GM12878 (cell line): ENCODE measurements around the gene CYP3A4. TPM values are rescaled to one million over a fixed set of nuclear protein-coding genes. Genes with fewer than 3 reads are reported as not detected.

Source experiments
- ATAC-seq: fragments of 200-7000 bp; cut with Tn5 transposase; 3 replicates; pipeline ENCODE4 v1.9.1; 2020; ENCODE audit warnings: mild to moderate bottlenecking, moderate library complexity
- Bru-seq: library from RNA; stranded (reverse); fragments of 400-500 nt; gene quantifications from one replicate; lab custom pipeline; 2021; lab: Mats Ljungman, UMichigan
- BruChase-seq, 2 experiments: library from RNA; stranded (reverse); fragments of 400-500 nt; gene quantifications; one replicate each; lab custom pipeline; 2021; lab: Mats Ljungman, UMichigan
- BruUV-seq: library from RNA; stranded (reverse); fragments of 400-500 nt; replicated peaks from 2 replicates; lab custom pipeline; 2021; lab: Mats Ljungman, UMichigan
- CTCF ChIA-PET: fragments of 300-600 bp; sonication (Branson Sonifier 250); formaldehyde crosslinking; extraction: SDS; loops from one replicate; lab custom pipeline; 2021; ENCODE audit warnings: inconsistent platforms; lab: Yijun Ruan, JAX
- POLR2A ChIA-PET: fragments of 350-600 bp; formaldehyde crosslinking; extraction: SDS; loops from one replicate; lab custom pipeline; 2021; ENCODE audit warnings: inconsistent platforms; lab: Charles Lee
- RAD21 ChIA-PET: fragments of 300-600 bp; sonication (Branson Sonifier 250); formaldehyde crosslinking; loops from one replicate; lab custom pipeline; 2023; ENCODE audit warnings: antibody characterized with exemption; ENCODE audit not compliant: unreplicated experiment; lab: Charles Lee
- SMC1A ChIA-PET: fragments of 300-600 bp; sonication (Branson Sonifier 250); formaldehyde crosslinking; loops from one replicate; lab custom pipeline; 2023; ENCODE audit not compliant: unreplicated experiment, uncharacterized antibody; lab: Charles Lee
- DNase-seq: peaks from one replicate; pipeline ENCODE4 v3.0.0-alpha.2; 2011; ENCODE audit warnings: low read depth, low spot score
- FAIRE-seq: peaks from 3 replicates; lab custom pipeline; 2011; peaks lifted over from hg19 to GRCh38; lab: Jason Lieb, UNC
- H2AFZ ChIP-seq: 2 replicates; pipeline ENCODE4 v1.6.0; 2011; ENCODE audit warnings: low read depth, low read length, control low read depth; ENCODE audit not compliant: control insufficient read depth
- H3K27ac ChIP-seq: 2 replicates; pipeline ENCODE4 v1.5.1; 2011; ENCODE audit warnings: control low read depth; ENCODE audit not compliant: control insufficient read depth, insufficient read depth
- H3K27me3 ChIP-seq, 2 experiments: replicated peaks in 1 of 2; 2 replicates each; pipeline versions ENCODE4 v1.6.0 to v1.6.1; 2011; ENCODE audit warnings: low read length in 1 of 2; ENCODE audit not compliant: control insufficient read depth in 2 of 2, insufficient read depth in 2 of 2
- H3K36me3 ChIP-seq, 2 experiments: 2 replicates each; pipeline ENCODE4 v1.5.1; 2011; ENCODE audit warnings: low read length in 1 of 2; ENCODE audit not compliant: control insufficient read depth in 2 of 2, insufficient read depth in 2 of 2
- H3K4me1 ChIP-seq: 2 replicates; pipeline ENCODE4 v1.6.1; 2011; ENCODE audit warnings: mild to moderate bottlenecking, low read length, moderate library complexity, mixed read lengths; ENCODE audit not compliant: control insufficient read depth, insufficient read depth
- H3K4me2 ChIP-seq: 2 replicates; pipeline ENCODE4 v1.6.0; 2011; ENCODE audit warnings: control low read depth; ENCODE audit not compliant: control insufficient read depth, insufficient read depth
- H3K4me3 ChIP-seq: fragments of 200-600 bp; sonication (generic); 2 replicates; pipeline ENCODE4 v1.5.1; 2016
- H3K79me2 ChIP-seq: 2 replicates; pipeline ENCODE4 v1.6.0; 2011; ENCODE audit warnings: low read length; ENCODE audit not compliant: control insufficient read depth, insufficient read depth
- H3K9ac ChIP-seq: 2 replicates; pipeline ENCODE4 v1.8.0; 2011; ENCODE audit warnings: low read length, control low read depth, mixed read lengths; ENCODE audit not compliant: control insufficient read depth, insufficient read depth
- H3K9me3 ChIP-seq: replicated peaks from 3 replicates; pipeline ENCODE4 v1.5.1; 2011; ENCODE audit warnings: mild to moderate bottlenecking, low read length; ENCODE audit not compliant: control insufficient read depth, insufficient read depth
- H4K20me1 ChIP-seq: 2 replicates; pipeline ENCODE4 v1.6.0; 2011; ENCODE audit not compliant: control insufficient read depth, insufficient read depth
- BACH1 ChIP-seq: fragments of 450-650 bp; IDR thresholded peaks from 2 replicates; pipeline ENCODE4 v1.6.1; 2017; ENCODE audit warnings: mild to moderate bottlenecking, borderline replicate concordance
- EZH2 ChIP-seq: IDR thresholded peaks from 2 replicates; pipeline ENCODE4 v1.6.1; 2012; ENCODE audit warnings: low read depth, mild to moderate bottlenecking, control low read depth, inconsistent platforms, low read length, borderline replicate concordance; ENCODE audit not compliant: control insufficient read depth
- GABPA ChIP-seq: IDR thresholded peaks from 2 replicates; pipeline ENCODE4 v1.6.1; 2014; ENCODE audit warnings: antibody characterized with exemption, low read depth, mild to moderate bottlenecking, inconsistent platforms
- IKZF1 ChIP-seq: fragments of 450-650 bp; conservative IDR thresholded peaks from 2 replicates; pipeline ENCODE4 v1.6.1; 2017; ENCODE audit warnings: antibody characterized with exemption, mild to moderate bottlenecking
- IRF4 ChIP-seq: IDR thresholded peaks from 2 replicates; pipeline ENCODE4 v1.6.1; 2011; ENCODE audit warnings: low read depth, low read length
- MLLT1 ChIP-seq: fragments of 450-650 bp; IDR thresholded peaks from 2 replicates; pipeline ENCODE4 v1.6.1; 2016; ENCODE audit warnings: mild to moderate bottlenecking
- PRDM15 ChIP-seq: fragments of 450-650 bp; formaldehyde crosslinking; IDR thresholded peaks from 2 replicates; pipeline ENCODE4 v1.4.0; 2020; ENCODE audit warnings: mild to moderate bottlenecking, moderate library complexity
- RELA ChIP-seq: fragments of 450-650 bp; IDR thresholded peaks from 2 replicates; pipeline ENCODE4 v1.8.0; 2014; ENCODE audit warnings: borderline replicate concordance; ENCODE audit not compliant: partially characterized antibody
- SKIL ChIP-seq: fragments of 450-650 bp; IDR thresholded peaks from 2 replicates; pipeline ENCODE4 v1.6.1; 2017; ENCODE audit warnings: mild to moderate bottlenecking, low read depth, inconsistent platforms; ENCODE audit not compliant: poor library complexity, severe bottlenecking
- SUPT20H ChIP-seq: IDR thresholded peaks from 2 replicates; pipeline ENCODE4 v1.6.1; 2011; ENCODE audit warnings: low read depth, mild to moderate bottlenecking, low read length, moderate library complexity, borderline replicate concordance; ENCODE audit not compliant: control insufficient read depth
- TARDBP ChIP-seq: IDR thresholded peaks from 2 replicates; pipeline ENCODE4 v1.6.1; 2016; ENCODE audit warnings: borderline replicate concordance
- USF1 ChIP-seq: IDR thresholded peaks from 2 replicates; pipeline ENCODE4 v1.6.1; 2011; ENCODE audit warnings: borderline replicate concordance, low read depth, mild to moderate bottlenecking, moderate library complexity, mixed read lengths, low read length; ENCODE audit not compliant: insufficient read depth; ENCODE audit errors: extremely low read length
- YBX1 ChIP-seq: fragments of 450-650 bp; IDR thresholded peaks from 2 replicates; pipeline ENCODE4 v1.6.1; 2016; ENCODE audit warnings: antibody characterized with exemption
- in situ Hi-C: fragments of 300-500 bp; cut with MboI; formaldehyde crosslinking; loops from 9 replicates; pipeline ENCODE4 v1.14.3; 2018; ENCODE audit warnings: mixed read lengths
- intact Hi-C: fragments of 100-400 bp; cut with micrococcal nuclease; formaldehyde crosslinking; loops from one replicate; pipeline ENCODE4 v1.14.2; 2022; ENCODE audit not compliant: unreplicated experiment
- long read RNA-seq, 2 experiments: library from polyadenylated mRNA; unstranded; transcript quantifications; one replicate each; pipeline ENCODE4 v2.0.0, GENCODE V29; 2019 to 2020
- polyA minus RNA-seq, 3 experiments: library from RNA; depleted of rRNA, polyadenylated mRNA; stranded (reverse); fragments of >200 nt; gene quantifications; 2 replicates each; pipeline ENCODE4 v1.2.3, GENCODE V29; 2011
- polyA plus RNA-seq, 11 experiments: library from polyadenylated mRNA; depleted of rRNA in 4 of 11; unstranded in 6 of 11; stranded (reverse) in 5 of 11; fragments of >200 nt; fragmentation: Nextera tagmentation in 4 of 11; fragmentation: Illumina TruSeq in 1 of 11; extraction: Ambion mirVana in 4 of 11; extraction: Trizol in 1 of 11; gene quantifications; 1 replicate in 1 of 11; 2 replicates in 10 of 11; pipeline versions ENCODE4 v1.2.1 to v1.2.3, GENCODE V29; 2011 to 2016; ENCODE audit warnings: inconsistent platforms in 2 of 11, missing spikeins in 2 of 11, low read depth in 1 of 11
- total RNA-seq, 4 experiments: library from RNA; depleted of rRNA in 3 of 4; stranded (reverse); fragments of >200 nt in 3 of 4; fragmentation: Illumina TruSeq in 1 of 4; extraction: Trizol in 1 of 4; gene quantifications; 2 replicates each; pipeline versions ENCODE4 v1.2.1 to v1.2.3, GENCODE V29; 2013 to 2021

Gene CYP3A4
- not detected in 2 replicates for total RNA-seq (2013; cell fraction: nucleolus; rRNA removed)
- total RNA-seq (2014; rRNA removed): not detected in 2 replicates
- not detected in 2 replicates for total RNA-seq (2014; rRNA removed; fragmentation: Illumina TruSeq; extraction: Trizol)
- 0.11 and 0.21 TPM in 2 replicates for total RNA-seq (2021)
- not detected for polyA plus RNA-seq (2011; ENCODE audit: low read depth)
- polyA plus RNA-seq (2011; rRNA removed): 0.03 and 0.04 TPM in 2 replicates
- polyA plus RNA-seq (2011; cell fraction: cytosol; rRNA removed): not detected in 2 replicates
- polyA plus RNA-seq (2011; cell fraction: nucleus; rRNA removed): not detected in 2 replicates
- polyA plus RNA-seq (2012): not detected in 2 replicates
- polyA plus RNA-seq (2014; fragmentation: Illumina TruSeq; extraction: Trizol): not detected in 2 replicates
- under 1 TPM in 1 of 2 experiments, not detected in 1; 0.02 TPM for polyA plus RNA-seq (2014; fragmentation: Nextera tagmentation; extraction: Ambion mirVana)
- 0.09 TPM in 1 of 2 replicates, not detected in the other for polyA plus RNA-seq (2014; rRNA removed)
- polyA plus RNA-seq (2016; fragmentation: Nextera tagmentation; extraction: Ambion mirVana): not detected
- 0.10 TPM in 1 of 2 replicates, not detected in the other for polyA minus RNA-seq (2011; rRNA and poly(A)+ RNA removed)
- not detected in 2 replicates for polyA minus RNA-seq (2011; cell fraction: cytosol; rRNA and poly(A)+ RNA removed)
- polyA minus RNA-seq (2011; cell fraction: nucleus; rRNA and poly(A)+ RNA removed): not detected in 2 replicates
- percentile 3 among the genes with signal in this experiment for Bru-seq, nascent RNA
- BruChase-seq, experiment 1, labeled RNA remaining after a 6-hour chase: not detected
- percentile 3 among the genes with signal in this experiment for BruChase-seq, experiment 2, labeled RNA remaining after a 2-hour chase
- long read RNA-seq, experiment 1: 0 reads
- long read RNA-seq, experiment 2: 0 reads

- Histone ChIP-seq H2AFZ (no peak within 1 kb of the TSS), H3K36me3 (no peaks in the 10 kb centered on the region), H3K9me3 (no peaks in the 10 kb centered on the region; the same call in 2 of the 3 replicates), H3K79me2 (no peaks in the 10 kb centered on the region), H3K4me3 (no peak within 1 kb of the TSS), H3K4me2 (no peak within 1 kb of the TSS), H3K27ac (no peak within 1 kb of the TSS), H3K9ac (no peak within 1 kb of the TSS), H3K27me3 (peaks cover 2 to 3% of the 10 kb centered on the region in 2 experiments; a peak in 2 of 4 replicates), H4K20me1 (no peaks in the 10 kb centered on the region), H3K4me1 (no peaks in the 10 kb centered on the region; the same call in 1 of the 2 replicates)
- ATAC-seq (no peak), DNase-seq (no peak), FAIRE-seq (no peak)
- ChIA-PET SMC1A (no interaction called here), CTCF (no interaction called here), RAD21 (no interaction called here), POLR2A (no interaction called here)
- in situ Hi-C loops: no loop called here
- no TSS peak for BruUV-seq
- intact Hi-C loops: no loop called here
- TF ChIP-seq YBX1 (no peak), TARDBP (no peak), BACH1 (no peak), IKZF1 (no peak), SKIL (no peak), USF1 (no peak), EZH2 (no peak), PRDM15 (CRISPR knock-in tag) (no peak), IRF4 (no peak), RELA (no peak), GABPA (no peak), SUPT20H (no peak), MLLT1 (no peak)
Observed at GRCh38 chr7:99784007-99784406, at the start of gene CYP3A4. TSS of gene CYP3A4 (minus strand) at chr7:99784184. CDS start at chr7:99784081, 103 bp downstream.
